SIG-M5 treated with dmso at 0.1 percent for 504 hours (cell line): ENCODE measurements around the gene KRT38.
"Not testable (repeated sequence)": the region's sequence is repeated elsewhere in the genome, so short reads cannot be mapped to it uniquely, and the experiment has no call there.

ENCODE experiments used
- DNase-seq: peaks from one replicate; lab custom pipeline; 2025; ENCODE audit not compliant: unreplicated experiment; lab: John Stamatoyannopoulos, UW

The KRT38 gene

DNA sequence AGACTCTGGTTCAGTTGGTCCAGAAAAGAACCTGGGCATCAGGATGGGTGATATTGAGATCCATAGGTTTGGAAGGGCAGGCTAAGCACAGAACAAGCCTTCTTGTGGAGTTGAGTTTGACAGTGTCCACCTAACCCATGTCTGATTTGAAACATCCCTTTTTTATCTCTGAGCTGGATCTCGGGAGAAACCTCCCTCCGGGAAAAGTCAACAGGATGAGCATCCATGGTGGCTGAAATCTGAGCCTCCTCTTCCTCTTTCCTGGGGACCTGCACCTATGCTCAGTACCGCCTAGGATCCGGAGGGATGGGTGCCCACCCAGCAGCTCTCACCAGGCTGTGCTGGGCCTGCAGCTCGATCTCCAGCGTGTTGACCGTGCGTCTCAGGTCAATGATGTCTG, 23.0 kb upstream of the KRT38 start:
- no peak for DNase-seq

DNA sequence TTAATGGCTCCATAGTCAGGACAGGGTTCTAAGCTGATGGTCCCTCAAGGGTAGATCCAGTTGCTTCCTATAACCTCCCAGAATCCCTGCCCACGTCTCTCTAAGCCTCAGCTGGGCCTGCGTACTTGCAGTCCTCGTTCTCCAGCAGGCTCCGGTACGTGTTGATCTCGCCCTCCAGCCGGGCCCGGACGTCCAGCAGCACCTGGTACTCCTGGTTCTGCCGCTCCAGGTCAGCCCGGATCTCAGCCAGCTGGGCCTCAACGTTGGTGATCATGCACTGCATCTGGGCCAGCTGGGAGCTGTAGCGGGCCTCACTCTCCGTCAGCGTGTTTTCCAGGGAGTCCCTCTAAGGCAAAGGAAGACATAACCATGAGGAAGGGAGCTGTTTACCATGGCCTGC, 21.9 kb upstream of the KRT38 start:
- DNase-seq, result no peak

DNA sequence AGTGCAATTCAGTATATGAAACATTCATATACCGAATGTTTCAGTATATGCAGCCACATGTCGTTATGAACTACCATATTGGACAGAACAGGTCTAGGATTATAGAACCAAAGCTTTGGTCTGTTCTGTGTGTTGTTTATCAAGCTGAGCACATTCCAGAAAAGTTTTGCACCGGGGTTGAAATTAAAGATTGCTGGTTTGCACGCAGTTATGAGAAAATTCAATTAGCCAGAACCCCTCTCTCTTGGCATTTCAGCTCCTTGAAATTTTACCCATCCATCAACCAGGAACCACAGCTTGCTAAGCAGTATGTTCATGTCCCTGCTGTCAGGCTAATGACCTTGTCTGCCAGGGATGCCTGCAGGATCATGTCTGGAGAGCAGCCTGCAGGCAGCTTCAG, 16.9 kb upstream of the KRT38 start:
- DNase-seq, result no peak

DNA sequence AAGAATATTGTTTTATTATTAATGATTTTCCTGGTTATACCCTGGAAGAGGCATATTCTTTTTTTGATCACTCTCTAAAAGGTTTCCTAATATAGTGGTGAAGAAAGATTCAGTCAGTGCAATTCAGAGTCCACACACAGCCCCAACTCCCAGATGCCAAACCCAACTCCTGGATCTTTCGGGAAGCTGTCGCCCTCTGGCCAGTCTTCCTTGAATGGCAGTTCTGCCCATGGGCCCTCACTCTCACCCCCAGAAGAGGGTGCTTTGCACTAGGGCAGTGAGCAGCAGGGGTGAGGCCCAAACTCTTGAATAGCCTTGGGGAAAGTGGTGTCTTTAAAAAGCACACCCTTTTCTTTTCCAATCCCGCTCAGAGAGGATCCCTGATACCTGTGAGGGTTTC, 15.4 kb upstream of the KRT38 start:
- no peak for DNase-seq

DNA sequence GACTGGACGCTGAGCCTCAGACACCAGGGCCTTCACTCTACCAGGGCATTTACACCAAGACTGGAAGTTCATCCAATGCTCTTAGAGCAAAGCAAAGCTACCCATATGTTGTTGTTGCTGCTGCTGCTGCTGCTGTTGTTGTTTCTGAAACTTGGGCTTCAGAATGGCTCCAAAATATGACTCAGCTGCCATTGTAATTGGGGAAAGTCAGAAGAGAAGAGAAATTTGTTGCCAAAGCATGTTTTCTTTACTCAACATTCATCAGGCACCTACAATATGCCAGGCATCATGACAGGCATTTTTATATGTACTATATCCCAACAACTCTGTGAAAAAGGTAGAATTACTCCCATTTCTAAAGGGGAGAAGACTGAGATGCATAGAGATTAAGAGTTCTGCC, 14.5 kb upstream of the KRT38 start:
- DNase-seq, result no peak

DNA sequence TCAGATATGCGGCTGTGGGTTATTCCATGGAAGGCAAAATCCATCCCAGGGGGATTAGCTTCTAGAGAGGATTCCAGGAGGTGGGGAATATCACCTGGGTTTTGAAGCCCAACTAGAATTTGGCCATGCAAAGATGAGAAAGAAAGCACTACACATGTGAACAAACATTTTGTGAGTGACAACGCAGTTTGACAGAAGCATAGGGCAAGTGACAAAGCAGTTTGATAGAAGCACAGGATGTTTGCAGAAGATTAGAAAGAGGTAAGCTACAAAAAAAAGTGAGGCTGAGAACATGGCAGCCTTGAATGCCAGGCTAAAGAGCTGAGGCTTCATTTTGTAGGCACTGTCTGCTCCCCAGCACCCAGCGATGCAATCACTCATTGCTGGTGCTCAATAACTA, 12.3 kb upstream of the KRT38 start:
- no peak for DNase-seq

DNA sequence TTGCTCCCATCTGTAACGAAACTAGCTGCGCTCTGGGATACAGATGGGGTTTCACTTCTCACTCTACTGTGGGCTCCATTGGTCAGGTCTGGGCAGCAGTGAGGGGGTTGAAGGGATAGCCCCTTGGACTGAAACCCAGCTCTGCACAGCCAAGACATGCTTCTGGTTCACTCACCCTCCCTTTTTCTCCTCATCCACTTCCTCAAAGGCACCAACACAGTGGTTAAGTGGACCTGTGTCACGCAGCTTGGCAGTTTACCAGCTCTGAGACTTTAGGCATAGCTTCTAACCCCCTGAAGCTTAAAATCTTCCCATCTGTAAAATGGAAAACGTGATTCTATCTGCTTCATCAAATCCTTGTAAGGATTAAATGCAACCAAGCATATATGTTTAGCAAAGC, 11.5 kb upstream of the KRT38 start:
- DNase-seq, result no peak

DNA sequence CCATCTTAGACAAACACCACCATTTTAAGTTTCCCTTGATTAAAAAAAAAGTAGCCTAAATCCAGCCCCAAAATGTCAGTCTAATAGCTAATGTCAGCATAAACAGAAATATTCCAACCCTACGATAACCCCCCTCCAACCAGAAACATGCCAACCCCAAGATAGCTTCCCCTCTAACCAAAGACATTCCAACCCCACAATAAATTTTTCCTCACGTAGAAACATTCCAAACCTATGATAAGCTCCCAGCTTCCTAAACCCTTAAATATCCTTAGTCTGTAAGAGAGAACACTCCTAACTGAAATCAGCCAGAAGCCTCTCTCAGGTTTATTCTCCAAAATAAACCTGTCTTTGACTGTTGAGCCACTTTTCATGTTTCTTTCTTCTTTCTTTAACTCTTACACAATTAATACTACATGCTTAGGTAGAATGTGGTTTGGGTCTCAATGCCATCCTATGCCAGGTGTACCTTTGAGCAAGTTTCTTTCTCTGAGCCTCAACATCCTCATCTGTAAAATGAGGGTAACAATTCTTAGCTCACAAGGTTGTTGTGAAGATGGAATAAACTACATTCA, 10.5 kb upstream of the KRT38 start:
- DNase-seq, result no peak

DNA sequence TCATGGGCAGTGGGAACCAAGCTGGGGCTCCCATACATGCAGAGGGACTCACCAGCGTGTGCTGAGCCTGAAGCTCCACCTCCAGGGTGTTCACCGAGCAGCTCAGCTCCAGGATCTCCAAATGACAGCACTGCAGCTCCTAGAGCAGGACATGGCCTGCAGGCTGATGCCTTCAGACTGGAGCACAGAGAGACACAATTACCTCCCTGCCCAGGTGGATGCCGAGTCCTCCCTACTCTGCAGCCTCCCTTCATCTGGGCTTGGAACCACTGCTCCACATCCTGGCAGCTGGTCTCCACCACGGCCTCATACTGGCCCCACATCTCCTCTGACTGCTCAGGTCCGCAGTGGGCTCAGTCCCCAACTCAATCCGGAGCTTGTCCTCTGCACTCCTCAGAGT, 8.2 kb upstream of the KRT38 start:
- no peak for DNase-seq

DNA sequence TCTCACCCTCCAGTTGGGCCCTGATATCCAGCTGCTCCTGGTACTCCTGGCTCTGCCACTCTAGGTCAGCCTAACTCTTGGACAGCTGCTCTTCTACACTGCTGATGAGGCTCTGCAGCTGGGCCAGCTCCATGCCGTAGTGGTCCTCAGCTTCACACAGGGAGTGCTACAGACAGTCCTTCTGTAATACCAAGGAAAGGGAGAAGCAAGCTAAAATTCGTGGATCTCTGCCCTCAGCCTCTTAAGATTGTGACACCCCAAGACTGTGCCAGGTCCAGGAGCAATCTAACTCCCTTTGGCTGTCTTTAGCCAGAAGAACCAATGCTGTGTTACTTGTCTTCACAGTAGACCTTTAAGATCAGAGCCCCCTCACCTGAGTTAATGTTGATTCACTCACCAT, 7.7 kb upstream of the KRT38 start:
- DNase-seq, result no peak

DNA sequence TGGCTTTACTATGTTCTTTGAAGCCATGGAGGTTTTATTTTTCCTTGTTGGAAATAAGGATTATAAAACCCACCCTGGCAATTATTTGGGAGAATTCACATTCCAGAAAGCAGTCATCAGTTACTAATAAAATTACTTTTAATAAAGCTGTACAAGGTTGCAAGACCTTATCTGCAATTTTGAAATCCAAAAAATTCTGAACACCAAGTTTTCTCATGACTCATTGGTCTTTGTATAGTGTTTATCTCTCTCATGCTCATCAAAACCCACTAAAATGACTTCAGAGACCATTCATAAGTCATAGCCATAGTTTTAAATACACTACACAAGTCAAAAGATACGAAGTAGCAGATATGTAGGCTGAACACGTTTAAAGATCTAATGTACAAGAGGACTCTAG, 6.0 kb upstream of the KRT38 start:
- DNase-seq, result no peak

DNA sequence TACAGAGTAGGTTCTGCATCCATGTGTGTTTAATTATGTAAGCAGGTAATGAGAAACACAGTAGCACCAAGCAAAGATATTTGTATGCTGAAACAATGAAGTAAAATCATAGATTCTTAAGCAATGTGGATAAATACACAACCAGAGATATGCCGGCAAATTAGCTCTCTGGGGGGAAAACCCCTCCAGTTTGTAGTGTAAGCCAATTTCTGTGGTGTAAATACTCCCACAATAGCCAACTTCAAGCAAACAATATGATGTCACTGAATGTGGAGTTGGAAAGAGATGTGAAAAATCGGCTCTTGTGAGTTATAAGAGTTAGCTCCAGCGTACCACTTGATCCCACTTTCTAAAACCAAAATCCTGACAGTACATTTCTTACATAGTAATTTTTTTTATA, 3.9 kb upstream of the KRT38 start:
- no peak for DNase-seq

DNA sequence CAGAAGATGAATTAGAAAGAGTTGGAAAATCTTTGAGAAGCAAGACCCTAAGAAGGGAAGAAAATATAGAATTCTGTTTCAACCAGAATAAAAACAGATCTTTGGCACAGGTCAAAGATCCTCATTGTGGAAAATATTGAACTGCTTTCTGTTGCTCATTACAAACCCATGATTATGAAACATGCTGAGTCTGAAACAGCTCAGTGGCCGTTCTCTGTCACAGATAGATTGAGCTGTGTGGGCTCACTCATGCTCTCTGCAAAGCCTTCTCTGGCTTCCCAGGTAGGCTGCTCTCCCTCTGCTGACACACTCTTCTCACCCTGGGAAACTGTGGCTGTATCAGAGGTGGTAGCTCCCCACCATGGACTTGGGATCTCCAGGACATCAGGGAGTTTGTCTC, 3.4 kb upstream of the KRT38 start:
- no peak for DNase-seq

DNA sequence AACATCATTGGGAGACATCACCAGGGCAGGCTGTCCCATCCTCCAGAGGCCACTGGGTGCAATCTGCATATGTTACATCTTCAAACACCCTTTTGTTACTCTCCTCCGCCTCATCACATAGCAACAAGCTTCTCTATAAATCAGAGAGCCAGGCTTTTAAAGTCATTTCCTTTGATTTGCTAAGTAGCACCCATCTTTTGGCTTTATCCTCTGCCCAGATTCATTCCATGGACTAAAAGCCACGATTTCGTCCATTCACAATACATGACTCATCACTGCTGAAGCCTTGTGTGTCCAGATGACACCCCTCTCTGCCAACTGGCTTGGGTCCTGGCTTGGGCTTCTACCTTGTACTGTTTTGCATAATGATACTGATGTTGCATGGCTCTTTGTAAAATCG, 2.0 kb upstream of the KRT38 start:
- no peak for DNase-seq

DNA sequence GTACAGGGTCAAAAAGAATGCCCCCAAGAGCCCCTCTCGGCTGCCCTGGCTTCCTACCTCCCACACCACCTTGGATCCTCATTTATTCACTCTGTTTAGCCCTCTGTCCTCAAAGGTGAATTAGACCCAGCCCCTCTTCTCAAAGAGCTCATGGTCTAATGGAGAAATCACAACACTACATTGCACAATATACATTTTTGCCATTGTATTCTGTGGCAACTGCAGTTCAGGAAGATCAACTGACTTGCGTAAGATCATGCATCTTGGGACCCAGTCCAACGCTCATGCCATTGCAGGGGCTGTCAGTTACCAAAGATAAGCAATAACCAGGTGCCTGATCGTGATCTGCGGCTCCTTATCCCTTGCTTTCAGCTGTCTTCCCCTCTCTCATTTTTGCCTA, 1.4 kb downstream of the KRT38 start:
- DNase-seq, result peak; percentile 1

DNA sequence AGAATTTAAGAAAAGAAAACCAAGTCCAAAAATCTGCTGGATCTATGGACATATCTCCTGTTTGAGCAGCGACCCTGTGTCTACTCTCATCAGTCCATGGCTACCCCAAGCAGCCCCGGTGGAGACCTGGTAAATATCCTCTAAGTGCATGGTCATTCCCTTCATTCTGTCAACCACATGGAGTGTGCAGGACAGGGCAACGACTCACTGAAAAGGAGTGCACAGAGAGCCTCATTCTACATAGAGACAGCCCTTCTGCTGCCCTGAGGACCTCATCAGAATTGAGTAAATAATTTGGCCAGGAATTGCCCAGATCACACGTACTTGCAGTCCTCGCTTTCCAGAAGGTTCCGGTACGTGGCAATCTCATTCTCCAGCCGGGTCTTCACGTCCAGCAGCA, 3.0 kb downstream of the KRT38 start:
- DNase-seq, result no peak

DNA sequence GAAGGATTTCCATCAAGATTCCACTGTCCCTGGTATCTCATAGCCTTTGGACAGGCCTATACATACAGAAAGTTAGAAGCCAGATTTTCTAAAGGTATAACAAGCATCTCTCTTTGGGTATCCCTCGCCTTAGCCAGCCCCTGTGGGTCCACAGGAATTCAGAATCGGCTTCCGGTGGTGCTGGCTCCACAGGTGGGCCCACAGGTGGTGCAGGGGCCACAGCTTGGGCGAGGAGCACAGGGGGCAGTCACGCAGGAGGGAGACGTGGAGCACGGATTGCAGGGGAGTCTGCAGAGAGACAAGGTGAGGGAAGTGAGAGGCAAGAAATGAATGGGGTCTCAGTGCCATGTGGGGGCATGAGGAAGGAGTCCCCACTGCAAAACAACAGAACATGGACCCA, 3.5 kb downstream of the KRT38 start:
- no peak for DNase-seq

DNA sequence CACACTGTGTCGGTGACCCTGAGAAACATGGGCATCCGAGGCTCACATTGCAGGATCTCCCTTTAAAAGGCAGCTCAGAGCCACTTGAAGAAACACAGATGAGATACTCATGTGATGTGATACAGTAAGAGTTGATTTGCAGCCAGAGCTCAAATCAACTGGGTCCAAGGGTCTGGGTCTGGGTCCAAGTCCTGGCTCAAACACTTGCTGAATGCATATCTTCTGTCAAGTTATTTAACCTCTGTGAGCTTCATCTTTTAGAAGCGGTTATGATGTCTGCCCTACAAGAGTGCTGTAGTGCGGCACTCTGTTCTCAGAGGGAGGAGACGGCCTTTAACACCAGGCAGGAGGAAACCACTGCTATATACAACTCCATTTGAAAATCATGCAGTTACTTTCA, 6.4 kb downstream of the KRT38 start:
- DNase-seq, result no peak

DNA sequence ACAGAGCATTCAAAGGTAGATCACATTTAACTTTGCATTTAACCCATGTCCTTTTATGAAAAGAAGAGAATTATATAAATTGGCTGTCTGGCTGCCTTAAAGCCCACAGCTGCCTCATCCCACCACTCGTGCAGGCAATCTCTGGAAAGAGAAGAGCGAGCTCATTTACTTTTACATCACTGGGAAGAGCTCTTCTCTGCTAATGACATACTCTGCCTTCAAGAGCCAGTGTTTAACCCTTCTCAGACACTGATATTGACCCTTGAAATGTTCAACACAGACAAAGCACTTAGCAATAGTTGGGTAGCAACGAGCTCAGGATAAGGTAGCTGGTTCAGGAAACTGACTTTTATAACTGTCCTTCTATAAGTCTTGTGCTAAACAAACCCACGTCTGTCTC, 6.8 kb downstream of the KRT38 start:
- no peak for DNase-seq

DNA sequence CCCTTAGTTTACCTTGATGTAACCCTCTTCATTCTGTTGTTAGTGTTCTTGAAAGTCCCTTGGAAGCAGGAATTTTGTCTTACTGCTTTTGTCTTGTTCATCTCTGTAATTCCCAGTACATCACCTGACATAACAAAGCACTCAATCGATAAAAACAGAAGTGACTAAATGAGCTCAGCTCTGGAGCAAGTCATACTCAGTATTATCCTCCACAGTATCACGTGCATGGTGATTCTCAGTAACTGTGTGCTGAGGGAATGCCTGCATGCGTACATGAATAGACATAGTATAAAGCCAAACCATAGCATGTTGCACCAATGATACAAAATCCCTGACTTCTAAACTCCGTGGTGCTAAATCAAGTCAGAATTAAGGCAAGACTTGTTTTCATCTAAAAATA, 7.2 kb downstream of the KRT38 start:
- DNase-seq, result no peak

DNA sequence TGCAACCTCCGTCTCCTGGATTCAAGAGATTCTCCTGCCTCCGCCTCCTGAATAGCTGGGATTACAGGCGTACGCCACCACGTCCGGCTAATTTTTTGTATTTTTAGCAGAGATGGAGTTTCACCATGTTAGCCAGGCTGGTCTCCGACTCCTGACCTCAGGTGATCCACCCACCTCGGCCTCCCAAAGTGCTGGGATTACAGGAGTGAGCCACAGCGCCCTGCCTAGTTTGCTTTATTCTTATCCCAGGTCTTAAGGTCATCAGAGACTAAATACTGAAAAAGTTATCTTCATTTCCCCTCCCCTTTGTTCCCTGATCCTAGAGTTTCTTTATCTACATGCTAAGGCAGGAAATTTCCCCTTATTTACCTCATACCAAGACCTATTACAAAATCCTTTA, 10.4 kb downstream of the KRT38 start:
- DNase-seq, result not testable (repeated sequence)

DNA sequence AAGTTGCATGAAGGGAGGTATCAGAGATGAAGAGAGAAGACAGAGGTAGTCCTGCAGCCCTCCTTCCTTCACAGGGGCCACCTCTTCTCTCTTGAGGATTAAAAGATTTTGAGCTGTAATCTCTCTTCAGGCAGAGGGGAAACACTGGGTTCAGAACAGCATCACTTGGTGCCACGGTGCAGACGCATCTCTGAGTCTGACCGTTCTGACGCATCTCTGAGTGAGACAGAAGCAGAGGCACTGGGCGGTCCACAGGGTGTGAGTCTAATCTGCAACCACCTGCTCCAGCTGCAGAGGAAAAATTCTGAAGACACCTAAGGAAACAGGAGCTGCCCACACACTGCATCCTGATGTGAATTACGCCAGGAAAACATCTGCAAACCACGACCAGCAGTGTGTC, 11.1 kb downstream of the KRT38 start:
- DNase-seq, result no peak

DNA sequence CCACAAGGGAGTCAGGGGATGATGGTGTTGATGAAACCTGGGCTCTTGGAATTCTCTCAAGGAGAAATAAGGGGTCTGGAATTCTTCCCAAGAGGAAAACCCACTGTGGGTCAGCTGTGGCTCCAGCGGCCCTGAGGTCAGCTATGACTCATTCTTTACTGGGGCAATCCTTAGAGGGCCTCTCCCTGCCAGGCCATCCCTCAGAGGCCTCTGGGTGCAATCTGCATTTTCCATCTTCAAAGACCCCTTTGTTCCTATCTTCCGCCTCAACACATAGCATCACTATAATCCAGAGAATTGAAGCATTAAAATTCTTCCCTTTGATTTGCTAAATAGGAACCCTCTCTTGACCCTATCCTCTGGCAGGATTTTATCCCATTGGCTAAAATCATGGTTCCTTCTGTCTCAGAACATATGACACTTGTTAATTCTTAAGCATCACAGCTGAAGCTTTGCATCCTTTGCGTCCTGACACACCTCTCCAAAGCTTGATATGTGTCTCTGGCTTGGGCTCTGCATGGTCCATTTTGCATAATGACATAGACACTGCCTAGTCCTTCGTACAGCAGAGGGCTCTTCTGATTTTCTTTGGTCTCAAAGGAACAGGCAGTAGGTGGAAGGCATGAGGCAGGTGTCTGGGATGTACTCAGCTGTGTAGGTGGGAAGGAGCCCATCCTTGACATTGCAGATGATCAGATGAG, 12.0 kb downstream of the KRT38 start:
- no peak for DNase-seq
